ENCODE results near the gene ZNF710.

The ZNF710 gene

GRCh38 chr15:90028376-90028944 is 27.3 kb downstream of the ZNF710 start:
- TF ChIP-seq EZH2 (IDR thresholded peaks at IDR 0.05; ENCODE audit: borderline replicate concordance, low read depth, low read length, severe bottlenecking) (no peak), CTCF (IDR thresholded peaks at IDR 0.05; ENCODE audit: borderline replicate concordance, extremely low read depth, low read length, poor library complexity, severe bottlenecking) (no peak)
- H3K9ac ChIP-seq (ENCODE audit: low read depth, low read length): no peak overlapping the region
- no peak overlapping the region for H2AFZ ChIP-seq (ENCODE audit: low read depth, low read length)
- H3K4me3 ChIP-seq (ENCODE audit: low read depth in 1 of 2, low read length in 2 of 2): no peak overlapping the region
- no peaks in the 10 kb centered on the region for H3K27me3 ChIP-seq (ENCODE audit: insufficient read depth, low read length, poor library complexity)
- ATAC-seq (ENCODE audit: insufficient read depth, low read depth): no peak
- peaks cover 40% of the 10 kb centered on the region for H3K79me2 ChIP-seq (ENCODE audit: insufficient read depth, low read length)
- no peaks in the 10 kb centered on the region for H3K9me3 ChIP-seq (ENCODE audit: insufficient read depth, low read length, severe bottlenecking)
- peaks cover 8% of the 10 kb centered on the region for H4K20me1 ChIP-seq (ENCODE audit: insufficient read depth, low read length)
- H3K4me2 ChIP-seq (ENCODE audit: insufficient read depth, low read length): no peak overlapping the region
- peaks cover 33% of the 10 kb centered on the region for H3K4me1 ChIP-seq (ENCODE audit: insufficient read depth, low read length)
- DNase-seq: no peak
- H3K27ac ChIP-seq (ENCODE audit: low read length): no peak overlapping the region
- 0 out of 2 replicates have a peak, but pooled peaks cover 4% of the 10 kb centered on the region for H3K36me3 ChIP-seq (ENCODE audit: insufficient read depth, low read length)

- Histone ChIP-seq H3K9ac (ENCODE audit: low read depth, low read length) (no peak overlapping the region), H4K20me1 (ENCODE audit: insufficient read depth, low read length) (peaks cover 7% of the 10 kb centered on the region), H3K4me1 (ENCODE audit: insufficient read depth, low read length) (peaks cover 39% of the 10 kb centered on the region), H3K79me2 (ENCODE audit: insufficient read depth, low read length) (peaks cover 40% of the 10 kb centered on the region), H3K36me3 (ENCODE audit: insufficient read depth, low read length) (0 out of 2 replicates have a peak, but pooled peaks cover 4% of the 10 kb centered on the region), H3K9me3 (ENCODE audit: insufficient read depth, low read length, severe bottlenecking) (no peaks in the 10 kb centered on the region), H3K4me2 (ENCODE audit: insufficient read depth, low read length) (no peak overlapping the region), H3K4me3 (ENCODE audit: low read depth in 1 of 2, low read length in 2 of 2) (no peak overlapping the region), H2AFZ (ENCODE audit: low read depth, low read length) (no peak overlapping the region), H3K27ac (ENCODE audit: low read length) (no peak overlapping the region), H3K27me3 (ENCODE audit: insufficient read depth, low read length, poor library complexity) (no peaks in the 10 kb centered on the region)
- no peak for DNase-seq
- TF ChIP-seq EZH2 (IDR thresholded peaks at IDR 0.05; ENCODE audit: borderline replicate concordance, low read depth, low read length, severe bottlenecking) (no peak), CTCF (IDR thresholded peaks at IDR 0.05; ENCODE audit: borderline replicate concordance, extremely low read depth, low read length, poor library complexity, severe bottlenecking) (no peak)
- no peak for ATAC-seq (ENCODE audit: insufficient read depth, low read depth)
Observed at GRCh38 chr15:90029024-90029423, 27.9 kb downstream of the ZNF710 start.

- Histone ChIP-seq H3K4me1 (ENCODE audit: insufficient read depth, low read length) (peaks cover 51% of the 10 kb centered on the region), H3K4me3 (ENCODE audit: low read depth in 1 of 2, low read length in 2 of 2) (no peak overlapping the region), H3K27ac (ENCODE audit: low read length) (peak overlapping the region; percentile 60; the same call in 1 of the 2 replicates), H3K4me2 (ENCODE audit: insufficient read depth, low read length) (no peak overlapping the region), H3K9ac (ENCODE audit: low read depth, low read length) (no peak overlapping the region), H3K79me2 (ENCODE audit: insufficient read depth, low read length) (peaks cover 43% of the 10 kb centered on the region), H3K36me3 (ENCODE audit: insufficient read depth, low read length) (0 out of 2 replicates have a peak, but pooled peaks cover 4% of the 10 kb centered on the region), H3K9me3 (ENCODE audit: insufficient read depth, low read length, severe bottlenecking) (no peaks in the 10 kb centered on the region), H4K20me1 (ENCODE audit: insufficient read depth, low read length) (peaks cover 10% of the 10 kb centered on the region), H2AFZ (ENCODE audit: low read depth, low read length) (no peak overlapping the region), H3K27me3 (ENCODE audit: insufficient read depth, low read length, poor library complexity) (no peaks in the 10 kb centered on the region)
- DNase-seq: no peak
- TF ChIP-seq EZH2 (IDR thresholded peaks at IDR 0.05; ENCODE audit: borderline replicate concordance, low read depth, low read length, severe bottlenecking): no peak
- no peak for TF ChIP-seq CTCF (IDR thresholded peaks at IDR 0.05; ENCODE audit: borderline replicate concordance, extremely low read depth, low read length, poor library complexity, severe bottlenecking)
- no peak for ATAC-seq (ENCODE audit: insufficient read depth, low read depth)
Observed at GRCh38 chr15:90030376-90030775, 29.3 kb downstream of the ZNF710 start.

Data from DND-41 (cell line).